OCI-LY3 (cell line): Measurements from ENCODE around the gene PDXP.

Experiments used
- CTCF ChIP-seq: fragments of 200-600, 300-600 bp; sonication (generic); IDR thresholded peaks from 2 replicates; pipeline ENCODE4 v1.5.1; 2014; ENCODE audit warnings: antibody characterized with exemption, low read length, low read depth
- EZH2phosphoT487 ChIP-seq: fragments of 200-600 bp; shearing (Covaris generic); IDR thresholded peaks from 2 replicates; pipeline ENCODE4 v1.6.1; 2018; ENCODE audit warnings: antibody characterized with exemption, mixed run types, low read depth

- TF ChIP-seq CTCF, result no peak
- no peak for TF ChIP-seq EZH2phosphoT487
These were observed 46.7 kb downstream of the PDXP start for GRCh38 chr22:37705205-37705604.
